Measurements from ENCODE around the gene STK25.

The STK25 gene

DNA sequence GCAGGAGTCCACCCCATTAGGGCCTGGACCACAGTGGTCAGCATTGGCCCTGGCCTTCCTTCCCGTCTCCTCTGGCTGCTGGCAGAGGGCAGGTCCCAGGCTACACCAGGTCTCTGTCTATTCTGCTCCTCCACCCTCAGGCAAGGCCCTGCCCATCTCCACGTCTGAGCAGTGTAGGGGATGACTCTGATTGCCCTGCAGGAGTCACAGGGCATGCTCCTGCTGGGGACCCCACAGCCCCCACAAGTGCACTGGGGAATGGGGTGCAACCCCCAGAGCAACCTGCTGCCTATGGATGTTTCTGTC is 40.0 kb downstream of the STK25 start:
- Mint-ChIP-seq H3K4me3 (no peak overlapping the region), H3K27ac (no peak overlapping the region), H3K4me1 (peaks cover 10% of the 10 kb centered on the region), H3K36me3 (ENCODE audit: low read depth) (peaks cover 19% of the 10 kb centered on the region), H3K27me3 (ENCODE audit: low read depth) (peaks cover 10% of the 10 kb centered on the region), H3K9me3 (no peaks in the 10 kb centered on the region)
- TF ChIP-seq, protein P1, sequence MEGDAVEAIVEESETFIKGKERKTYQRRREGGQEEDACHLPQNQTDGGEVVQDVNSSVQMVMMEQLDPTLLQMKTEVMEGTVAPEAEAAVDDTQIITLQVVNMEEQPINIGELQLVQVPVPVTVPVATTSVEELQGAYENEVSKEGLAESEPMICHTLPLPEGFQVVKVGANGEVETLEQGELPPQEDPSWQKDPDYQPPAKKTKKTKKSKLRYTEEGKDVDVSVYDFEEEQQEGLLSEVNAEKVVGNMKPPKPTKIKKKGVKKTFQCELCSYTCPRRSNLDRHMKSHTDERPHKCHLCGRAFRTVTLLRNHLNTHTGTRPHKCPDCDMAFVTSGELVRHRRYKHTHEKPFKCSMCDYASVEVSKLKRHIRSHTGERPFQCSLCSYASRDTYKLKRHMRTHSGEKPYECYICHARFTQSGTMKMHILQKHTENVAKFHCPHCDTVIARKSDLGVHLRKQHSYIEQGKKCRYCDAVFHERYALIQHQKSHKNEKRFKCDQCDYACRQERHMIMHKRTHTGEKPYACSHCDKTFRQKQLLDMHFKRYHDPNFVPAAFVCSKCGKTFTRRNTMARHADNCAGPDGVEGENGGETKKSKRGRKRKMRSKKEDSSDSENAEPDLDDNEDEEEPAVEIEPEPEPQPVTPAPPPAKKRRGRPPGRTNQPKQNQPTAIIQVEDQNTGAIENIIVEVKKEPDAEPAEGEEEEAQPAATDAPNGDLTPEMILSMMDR (IDR thresholded peaks at IDR 0.05; ENCODE audit: unreplicated experiment in 3 of 3): no peak

DNA sequence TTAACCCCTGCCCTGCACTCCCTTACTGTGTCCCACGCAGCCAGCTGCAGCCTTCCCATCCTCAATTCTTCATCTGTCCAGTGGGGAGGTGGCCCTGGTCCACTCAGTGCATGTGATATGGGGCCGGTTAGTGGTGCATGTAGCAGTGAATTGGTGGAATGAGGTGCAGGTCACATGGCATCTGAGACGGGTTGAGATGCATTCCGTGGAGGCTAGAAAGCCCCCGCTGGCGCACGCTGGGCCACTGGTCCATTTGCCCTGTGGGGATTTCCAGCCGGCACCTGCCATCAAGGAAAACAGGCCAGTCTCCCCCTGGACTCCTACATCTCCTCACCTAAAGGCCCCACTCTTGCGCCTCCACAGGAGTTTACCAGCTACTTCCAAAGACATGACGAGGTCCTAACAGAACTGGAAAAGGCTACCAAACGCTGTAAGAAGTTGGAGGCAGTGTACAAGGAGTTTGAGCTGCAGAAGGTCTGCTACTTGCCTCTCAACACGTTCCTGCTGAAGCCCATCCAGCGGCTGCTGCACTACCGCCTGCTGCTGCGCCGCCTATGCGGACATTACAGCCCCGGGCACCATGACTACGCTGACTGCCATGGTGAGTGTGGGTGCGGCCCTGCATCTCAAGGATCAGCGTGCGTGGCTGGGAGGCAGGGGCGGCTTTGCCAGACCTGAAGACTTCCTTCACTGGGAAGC is 40.5 kb downstream of the STK25 start:
- Mint-ChIP-seq H3K4me1 (peaks cover 11% of the 10 kb centered on the region), H3K9me3 (no peaks in the 10 kb centered on the region), H3K36me3 (ENCODE audit: low read depth) (peaks cover 14% of the 10 kb centered on the region), H3K27me3 (ENCODE audit: low read depth) (peaks cover 8% of the 10 kb centered on the region), H3K27ac (no peak overlapping the region), H3K4me3 (no peak overlapping the region)
- TF ChIP-seq, protein P1 (IDR thresholded peaks at IDR 0.05; ENCODE audit: unreplicated experiment in 3 of 3): no peak

DNA sequence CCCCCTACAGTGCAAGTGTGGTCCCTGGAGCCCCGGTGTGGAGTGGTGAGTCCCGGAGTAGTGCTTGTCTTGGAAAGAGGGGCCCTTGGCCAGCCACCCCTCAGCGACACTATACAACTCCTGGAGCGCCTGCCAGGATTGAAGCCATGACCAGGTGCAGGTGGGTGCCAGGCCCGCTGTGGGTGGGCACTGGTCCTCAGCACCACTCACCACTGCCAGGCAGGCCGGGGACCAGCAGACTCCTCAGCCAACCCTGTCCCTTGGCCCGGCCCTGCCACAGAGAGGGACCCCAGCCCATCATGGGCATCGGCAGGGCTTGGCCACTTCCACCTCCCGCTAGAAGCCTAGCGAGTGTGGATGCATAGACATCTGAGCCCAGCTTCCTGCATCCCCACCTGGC is 42.2 kb downstream of the STK25 start:
- Mint-ChIP-seq H3K27me3 (ENCODE audit: low read depth) (peaks cover 3% of the 10 kb centered on the region), H3K4me3 (no peak overlapping the region), H3K9me3 (no peaks in the 10 kb centered on the region), H3K4me1 (peaks cover 11% of the 10 kb centered on the region), H3K27ac (no peak overlapping the region), H3K36me3 (ENCODE audit: low read depth) (peaks cover 9% of the 10 kb centered on the region)
- TF ChIP-seq, protein P1 (IDR thresholded peaks at IDR 0.05; ENCODE audit: unreplicated experiment in 3 of 3): no peak

DNA sequence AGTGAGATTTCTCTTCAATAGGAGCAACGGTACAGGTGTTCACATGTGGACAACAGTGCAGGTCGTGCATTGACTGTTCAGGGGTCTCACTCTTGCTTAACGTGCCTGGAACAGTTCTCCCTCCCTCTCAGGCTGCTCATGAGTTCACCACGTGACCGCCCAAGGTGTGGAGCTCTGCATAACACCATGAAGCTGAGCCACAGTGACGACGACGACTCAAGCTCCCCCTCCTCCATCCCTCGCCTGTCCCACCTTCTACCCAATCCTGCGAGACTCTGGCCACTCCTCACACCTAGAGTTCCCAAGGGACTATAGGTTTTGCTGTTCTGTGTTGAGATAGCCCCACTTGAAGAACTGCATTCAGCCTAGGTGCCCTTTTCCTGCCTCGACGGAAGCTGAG is 42.8 kb downstream of the STK25 start:
- peaks cover 4% of the 10 kb centered on the region for H3K36me3 Mint-ChIP-seq (ENCODE audit: low read depth)
- TF ChIP-seq, protein P1 (IDR thresholded peaks at IDR 0.05; ENCODE audit: unreplicated experiment in 3 of 3): no peak
- H3K27ac Mint-ChIP-seq: no peak overlapping the region
- H3K4me1 Mint-ChIP-seq: peaks cover 11% of the 10 kb centered on the region
- no peaks in the 10 kb centered on the region for H3K9me3 Mint-ChIP-seq
- no peak overlapping the region for H3K4me3 Mint-ChIP-seq
- peaks cover 3% of the 10 kb centered on the region for H3K27me3 Mint-ChIP-seq (ENCODE audit: low read depth)

DNA sequence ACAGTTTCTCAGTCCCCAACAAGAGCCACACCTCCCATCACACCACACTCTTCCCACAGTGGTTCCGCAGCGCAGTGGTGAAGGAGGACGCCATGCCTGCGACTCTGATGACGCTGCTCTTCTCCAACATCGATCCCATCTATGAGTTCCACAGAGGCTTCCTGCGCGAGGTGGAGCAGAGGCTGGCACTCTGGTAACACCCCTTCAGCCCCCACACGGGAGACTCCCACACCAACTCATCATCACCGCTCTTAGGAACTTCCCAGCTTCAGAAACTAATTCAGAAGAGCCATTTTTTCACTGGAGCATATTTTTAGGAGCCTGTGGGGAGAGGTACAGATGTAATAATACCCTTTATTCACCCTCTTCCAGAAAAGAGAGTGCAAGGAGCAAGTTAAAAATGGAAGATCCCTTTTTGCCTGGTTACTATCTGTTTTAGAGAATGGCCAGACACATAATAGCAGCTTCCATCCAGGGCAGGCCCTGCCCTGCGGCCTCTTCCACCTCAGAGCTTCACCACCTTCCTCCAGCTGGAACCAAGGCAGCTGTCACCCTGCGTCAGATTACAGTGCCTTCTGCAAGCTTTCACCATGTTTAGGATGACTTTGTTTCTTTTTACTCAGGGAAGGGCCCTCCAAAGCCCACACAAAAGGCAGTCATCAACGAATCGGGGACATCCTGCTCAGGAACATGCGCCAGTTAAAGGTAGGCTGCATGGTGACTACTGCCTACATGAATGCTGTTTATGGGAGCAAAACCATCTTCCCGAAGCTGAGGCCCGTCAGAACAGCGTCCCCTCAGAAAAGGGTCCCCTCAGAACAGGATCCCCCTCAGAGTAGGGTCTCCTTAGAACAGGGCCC is 44.9 kb downstream of the STK25 start:
- Mint-ChIP-seq H3K36me3 (ENCODE audit: low read depth) (no peaks in the 10 kb centered on the region), H3K4me1 (peaks cover 11% of the 10 kb centered on the region), H3K9me3 (no peaks in the 10 kb centered on the region), H3K27me3 (ENCODE audit: low read depth) (no peaks in the 10 kb centered on the region), H3K4me3 (no peak overlapping the region), H3K27ac (peak overlapping the region in 2 of 3 experiments; percentile 20 to 30)
- TF ChIP-seq, protein P1 (IDR thresholded peaks at IDR 0.05; ENCODE audit: unreplicated experiment in 3 of 3): no peak
